ENCODE measurements around the gene ABCG2.

- TF ChIP-seq, protein P1, sequence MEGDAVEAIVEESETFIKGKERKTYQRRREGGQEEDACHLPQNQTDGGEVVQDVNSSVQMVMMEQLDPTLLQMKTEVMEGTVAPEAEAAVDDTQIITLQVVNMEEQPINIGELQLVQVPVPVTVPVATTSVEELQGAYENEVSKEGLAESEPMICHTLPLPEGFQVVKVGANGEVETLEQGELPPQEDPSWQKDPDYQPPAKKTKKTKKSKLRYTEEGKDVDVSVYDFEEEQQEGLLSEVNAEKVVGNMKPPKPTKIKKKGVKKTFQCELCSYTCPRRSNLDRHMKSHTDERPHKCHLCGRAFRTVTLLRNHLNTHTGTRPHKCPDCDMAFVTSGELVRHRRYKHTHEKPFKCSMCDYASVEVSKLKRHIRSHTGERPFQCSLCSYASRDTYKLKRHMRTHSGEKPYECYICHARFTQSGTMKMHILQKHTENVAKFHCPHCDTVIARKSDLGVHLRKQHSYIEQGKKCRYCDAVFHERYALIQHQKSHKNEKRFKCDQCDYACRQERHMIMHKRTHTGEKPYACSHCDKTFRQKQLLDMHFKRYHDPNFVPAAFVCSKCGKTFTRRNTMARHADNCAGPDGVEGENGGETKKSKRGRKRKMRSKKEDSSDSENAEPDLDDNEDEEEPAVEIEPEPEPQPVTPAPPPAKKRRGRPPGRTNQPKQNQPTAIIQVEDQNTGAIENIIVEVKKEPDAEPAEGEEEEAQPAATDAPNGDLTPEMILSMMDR (IDR thresholded peaks at IDR 0.05; ENCODE audit: low read depth, low read length) = no peak
- TF ChIP-seq EZH2phosphoT487 (IDR thresholded peaks at IDR 0.05; ENCODE audit: low read depth) = no peak
Measured at GRCh38 chr4:88187766-88188165, 29.3 kb upstream of the ABCG2 start.

Measured in OCI-LY3 (cell line).